ENCODE measurements around the gene FOXC1.

Gene FOXC1

GRCh38 chr6:1623769-1624057, 14.0 kb downstream of the FOXC1 start:
- no peak for DNase-seq (ENCODE audit: low spot score)

DNA sequence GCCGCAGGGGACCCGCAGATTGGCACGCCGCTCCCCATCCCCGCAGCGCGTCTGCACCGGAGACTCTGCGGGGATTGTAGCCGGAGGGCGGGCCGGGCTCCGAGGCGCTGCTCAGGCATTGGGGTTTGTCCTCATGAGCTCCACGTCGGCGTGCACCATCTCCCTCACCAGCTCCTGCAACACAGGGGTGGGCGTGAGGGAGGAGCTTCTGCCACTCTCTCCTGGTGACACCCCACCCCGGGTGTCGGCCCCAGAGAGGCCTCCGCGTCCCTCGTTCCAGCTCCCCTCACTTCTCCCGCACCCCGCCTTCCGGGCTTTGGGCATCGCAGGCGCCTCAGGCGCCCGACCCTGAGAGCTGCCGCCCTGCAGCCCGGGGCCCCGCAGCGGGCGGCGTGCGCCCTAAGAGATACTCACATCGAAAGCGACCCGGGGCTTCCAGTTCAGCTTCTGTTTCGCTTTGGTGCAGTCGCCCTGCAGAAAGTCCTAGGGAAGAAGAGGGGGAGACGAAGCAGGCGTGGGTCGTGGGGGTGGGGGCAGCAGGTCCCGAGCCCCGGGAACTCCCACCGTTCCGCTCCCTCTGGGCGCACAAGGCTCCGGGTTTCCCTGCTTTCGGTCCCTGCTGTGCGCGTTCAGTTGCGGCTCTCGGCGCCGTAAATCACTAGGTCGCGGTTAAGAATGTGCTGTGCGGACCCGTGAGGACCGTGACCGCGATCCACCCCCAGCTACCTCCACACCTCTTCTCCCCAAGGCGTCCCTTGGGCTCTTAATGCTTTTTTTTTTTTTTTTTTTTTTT, 14.5 kb downstream of the FOXC1 start:
- no peak for DNase-seq (ENCODE audit: low spot score)

- peak; percentile 56 for DNase-seq (ENCODE audit: low spot score)
Observed at GRCh38 chr6:1624851-1625781, 15.4 kb downstream of the FOXC1 start.

- DNase-seq (ENCODE audit: low spot score) = no peak
Observed at GRCh38 chr6:1625794-1626435, 16.2 kb downstream of the FOXC1 start.

DNA sequence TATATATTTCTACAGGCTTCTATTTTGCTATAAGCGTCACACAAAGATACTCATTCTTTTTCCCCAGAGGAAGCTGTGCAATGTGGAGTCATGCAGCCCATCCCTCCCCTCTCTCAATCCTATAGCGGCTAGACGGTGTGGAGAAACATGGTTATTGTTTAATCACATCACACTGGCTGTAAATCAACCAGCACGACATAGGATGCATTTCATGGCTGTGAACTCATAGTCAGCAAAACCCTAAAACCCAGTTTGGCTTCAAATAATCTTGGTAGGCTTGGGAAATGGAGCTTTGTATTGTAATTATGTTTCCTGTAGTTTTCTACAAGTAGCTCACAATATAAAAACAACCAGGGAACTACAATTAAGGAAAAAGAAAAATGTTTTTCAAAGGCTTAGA, 16.8 kb downstream of the FOXC1 start:
- no peak for DNase-seq (ENCODE audit: low spot score)

GRCh38 chr6:1627827-1628560, 18.3 kb downstream of the FOXC1 start:
- no peak for DNase-seq (ENCODE audit: low spot score)

GRCh38 chr6:1629316-1629715, 19.6 kb downstream of the FOXC1 start:
- no peak for DNase-seq (ENCODE audit: low spot score)

DNA sequence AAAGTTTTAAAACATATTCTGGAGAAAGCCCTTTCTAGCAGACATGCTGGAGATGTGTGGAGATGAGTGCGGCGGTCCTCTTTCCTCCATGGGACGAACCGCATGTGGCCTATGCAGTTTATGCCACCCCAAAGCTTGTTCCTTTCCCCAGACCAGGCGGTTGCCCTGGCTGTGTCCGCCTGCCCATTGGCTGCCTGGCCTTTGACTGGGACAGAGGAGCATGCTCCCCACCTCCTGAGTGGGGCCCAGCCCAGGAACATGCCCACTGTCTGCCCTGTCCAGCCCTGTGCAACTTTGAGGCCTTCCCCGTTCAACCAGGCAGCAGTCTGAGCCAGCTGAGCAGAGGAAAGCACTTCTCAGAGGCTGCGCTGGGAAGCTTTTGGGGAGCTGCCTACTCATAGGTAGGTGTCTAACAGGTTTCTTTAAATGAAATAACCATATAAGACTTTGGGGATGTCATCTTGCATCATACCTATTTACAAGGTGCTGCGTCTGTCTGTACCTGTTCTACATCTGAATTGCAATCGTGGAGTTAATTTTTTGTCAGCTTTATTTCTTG, 20.6 kb downstream of the FOXC1 start:
- DNase-seq (ENCODE audit: low spot score) = no peak

DNA sequence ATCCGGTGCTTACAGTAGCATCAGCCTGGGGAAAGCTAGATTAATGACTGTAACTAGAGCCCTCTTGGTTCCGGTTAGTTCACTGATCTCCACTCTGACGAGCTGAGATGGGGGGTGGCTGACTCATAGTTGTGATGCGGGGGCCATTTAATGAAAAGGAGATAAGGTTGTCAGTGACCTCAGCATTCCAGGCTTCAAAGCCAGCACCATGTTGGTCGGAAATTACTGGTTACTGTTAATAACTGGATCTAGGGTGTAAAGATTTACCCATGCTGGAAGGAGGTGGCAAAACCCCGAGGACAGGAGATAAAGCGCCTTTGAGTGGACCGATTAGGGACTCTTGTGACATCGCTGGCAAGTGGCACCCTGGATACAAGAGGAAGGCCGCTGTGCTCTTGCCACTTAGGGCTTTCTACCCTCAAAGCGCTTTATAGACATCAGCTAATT, 21.1 kb downstream of the FOXC1 start:
- no peak for DNase-seq (ENCODE audit: low spot score)

GRCh38 chr6:1631251-1631650, 21.5 kb downstream of the FOXC1 start:
- DNase-seq (ENCODE audit: low spot score) = no peak

- DNase-seq (ENCODE audit: low spot score) = no peak
Observed at GRCh38 chr6:1633366-1634021, 23.8 kb downstream of the FOXC1 start.

- no peak for DNase-seq (ENCODE audit: low spot score)
Observed at GRCh38 chr6:1634081-1634480, 24.4 kb downstream of the FOXC1 start.

GRCh38 chr6:1635305-1636010, 25.7 kb downstream of the FOXC1 start:
- no peak for DNase-seq (ENCODE audit: low spot score)

GRCh38 chr6:1636272-1636825, 26.6 kb downstream of the FOXC1 start:
- no peak for DNase-seq (ENCODE audit: low spot score)

GRCh38 chr6:1636971-1637871, 27.5 kb downstream of the FOXC1 start:
- no peak for DNase-seq (ENCODE audit: low spot score)

DNA sequence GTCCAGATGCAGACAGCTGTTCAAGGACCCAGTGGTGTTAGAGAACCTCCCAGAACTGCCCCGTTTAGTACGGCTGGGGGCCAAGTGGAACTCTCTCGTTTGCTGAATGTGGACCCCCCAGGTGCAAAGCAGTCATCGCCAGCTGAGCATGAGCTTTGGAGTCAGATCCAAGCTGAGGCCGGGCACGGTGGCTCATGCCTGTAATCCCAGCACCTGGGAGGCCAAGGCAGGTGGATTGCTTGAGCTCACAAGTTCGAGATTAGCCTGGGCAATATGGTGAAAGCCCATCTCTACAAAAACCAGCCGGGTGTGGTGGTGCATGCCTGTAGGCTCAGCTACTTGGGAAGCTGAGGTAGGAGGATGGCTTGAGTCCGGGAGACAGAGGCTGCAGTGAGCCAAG, 29.7 kb downstream of the FOXC1 start:
- DNase-seq (ENCODE audit: low spot score) = no peak

DNA sequence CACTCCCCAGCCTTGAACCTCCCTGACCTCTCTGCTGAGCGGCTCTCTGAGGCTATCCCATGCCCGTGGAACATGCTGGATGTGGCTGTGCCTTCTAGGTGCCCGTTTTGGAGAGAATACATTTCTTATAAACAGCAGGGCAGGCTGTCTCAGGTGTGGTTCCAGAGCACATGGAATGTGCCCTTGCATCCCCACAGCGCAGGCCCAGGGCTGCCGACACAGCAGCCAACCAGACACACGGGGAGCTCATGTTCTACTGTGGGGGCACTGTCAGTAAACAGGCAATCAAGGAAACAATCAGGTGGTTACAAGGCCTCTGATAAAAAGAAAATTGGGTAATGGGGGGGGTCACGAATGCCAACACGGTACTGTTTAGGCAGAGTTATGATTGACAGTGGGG, 30.8 kb downstream of the FOXC1 start:
- DNase-seq (ENCODE audit: low spot score) = no peak

- DNase-seq (ENCODE audit: low spot score) = no peak
Observed at GRCh38 chr6:1641343-1641885, 31.7 kb downstream of the FOXC1 start.

GRCh38 chr6:1643111-1643510, 33.4 kb downstream of the FOXC1 start:
- no peak for DNase-seq (ENCODE audit: low spot score)
